Prostate gland (tissue), 2 donors: ENCODE results near the gene PFKFB3. TPM values are rescaled to one million over a fixed set of nuclear protein-coding genes. Genes with fewer than 3 reads are reported as not detected.
"Not testable (repeated sequence)": the region's sequence is repeated elsewhere in the genome, so short reads cannot be mapped to it uniquely, and the experiment has no call there.

Experiments
- DNase-seq: peaks from one replicate; pipeline ENCODE4 v3.0.0-alpha.2; 2019; ENCODE audit warnings: low spot score
- H3K27ac ChIP-seq, 2 donors: fragments of 200-600 bp; sonication (generic); 2 replicates each; pipeline ENCODE4 v1.5.1; 2017 to 2019
- H3K27me3 ChIP-seq: fragments of 200-600 bp; sonication (generic); replicated peaks from 2 replicates; pipeline ENCODE4 v1.5.1; 2019; ENCODE audit not compliant: insufficient read depth
- H3K36me3 ChIP-seq, 2 donors: fragments of 200-600 bp; sonication (generic); 1 replicate in 1 of 2; 2 replicates in 1 of 2; pipeline versions ENCODE4 v1.5.1 to v1.8.1; 2017 to 2019
- H3K4me1 ChIP-seq: fragments of 200-600 bp; sonication (generic); replicated peaks from 2 replicates; pipeline ENCODE4 v1.5.1; 2019
- H3K4me3 ChIP-seq, 2 donors: fragments of 200-600 bp; sonication (generic); 2 replicates each; pipeline ENCODE4 v1.5.1; 2017 to 2019
- H3K9me3 ChIP-seq: fragments of 200-600 bp; sonication (generic); 2 replicates; pipeline ENCODE4 v1.5.1; 2017
- POLR2A ChIP-seq: fragments of 450-650 bp; IDR thresholded peaks from one replicate; pipeline ENCODE4 v1.6.1; 2016; ENCODE audit warnings: antibody characterized with exemption, mild to moderate bottlenecking
- POLR2AphosphoS5 ChIP-seq: sonication (generic); formaldehyde crosslinking; IDR thresholded peaks from one replicate; pipeline ENCODE4 v1.6.1; 2017; ENCODE audit warnings: antibody characterized with exemption
- WGBS: methylation state at CpG from one replicate; pipeline ENCODE4 v1.1.5; 2018; 5-methylcytosine and 5-hydroxymethylcytosine counted together
- intact Hi-C: fragments of 100-400 bp; cut with DNase I; formaldehyde crosslinking; loops from one replicate; pipeline ENCODE4 v1.14.2; 2022
- total RNA-seq, 2 donors: library from RNA; depleted of rRNA; stranded (reverse); fragments of >200 nt; gene quantifications; one replicate each; pipeline ENCODE4 v1.1.0, GENCODE V29; 2016
- TF ChIP-seq, protein P1 (sequence below), 4 experiments: fragments of 200-600 bp in 2 of 4; fragments of 450-650 bp in 2 of 4; sonication (generic) in 2 of 4; IDR thresholded peaks; 1 replicate in 3 of 4; 2 replicates in 1 of 4; pipeline ENCODE4 v1.5.1; 2016 to 2019; ENCODE audit warnings: antibody characterized with exemption in 4 of 4, mild to moderate bottlenecking in 2 of 4, moderate library complexity in 2 of 4

Gene PFKFB3
- total RNA-seq, 2 donors from 2014 or later: 24.3 to 52.7 TPM

DNA sequence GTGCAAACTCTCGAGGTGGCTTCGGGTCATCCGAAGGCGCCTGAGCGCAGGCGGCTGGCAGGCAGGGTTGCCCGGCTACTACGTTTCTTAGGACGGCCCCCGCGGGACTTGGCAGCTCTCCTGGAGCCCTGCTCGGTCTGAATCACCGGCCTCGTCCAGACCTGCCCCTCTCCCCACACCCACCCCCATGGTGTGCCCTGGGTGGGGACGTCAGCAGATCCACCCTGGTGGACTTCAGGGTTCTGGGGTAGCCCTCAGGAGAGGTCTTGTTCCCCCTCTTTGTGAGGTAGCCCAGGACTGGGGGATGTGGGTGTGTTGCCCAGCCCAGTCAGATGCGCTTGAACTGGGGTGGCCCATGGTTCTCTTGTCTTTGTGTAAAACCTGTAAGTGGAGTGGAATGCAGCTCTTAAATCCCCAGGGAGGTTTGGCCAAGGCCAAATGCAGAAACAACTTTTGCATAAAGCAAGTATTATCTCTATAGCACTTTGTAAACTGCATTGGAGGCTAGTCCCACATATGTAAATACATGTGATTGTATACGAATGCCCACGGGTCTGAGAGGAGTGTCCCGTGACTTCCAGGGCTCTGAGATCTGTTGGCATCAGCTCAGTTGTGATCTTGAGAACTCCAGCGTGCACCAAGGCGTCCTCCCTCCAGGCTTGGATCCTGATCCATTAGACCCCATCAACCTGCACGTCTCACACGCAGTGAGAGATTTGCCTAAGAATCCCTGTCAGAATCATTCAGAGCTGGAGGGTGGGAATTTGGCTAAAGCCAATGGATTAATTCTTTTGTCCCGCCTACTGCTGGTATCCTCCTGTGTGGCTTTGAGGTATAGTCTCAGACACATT is 1.8 kb downstream of the PFKFB3 start:
- Histone ChIP-seq H3K9me3 (no peaks in the 10 kb centered on the region), H3K27ac (peak overlapping the region; percentile 86 to 90), H3K36me3 (no peaks in the 10 kb centered on the region), H3K4me3 (peak overlapping the region; percentile 71 to 77), H3K4me1 (peaks cover 13% of the 10 kb centered on the region), H3K27me3 (no peaks in the 10 kb centered on the region)
- no peak for TF ChIP-seq POLR2AphosphoS5
- TF ChIP-seq, protein P1, sequence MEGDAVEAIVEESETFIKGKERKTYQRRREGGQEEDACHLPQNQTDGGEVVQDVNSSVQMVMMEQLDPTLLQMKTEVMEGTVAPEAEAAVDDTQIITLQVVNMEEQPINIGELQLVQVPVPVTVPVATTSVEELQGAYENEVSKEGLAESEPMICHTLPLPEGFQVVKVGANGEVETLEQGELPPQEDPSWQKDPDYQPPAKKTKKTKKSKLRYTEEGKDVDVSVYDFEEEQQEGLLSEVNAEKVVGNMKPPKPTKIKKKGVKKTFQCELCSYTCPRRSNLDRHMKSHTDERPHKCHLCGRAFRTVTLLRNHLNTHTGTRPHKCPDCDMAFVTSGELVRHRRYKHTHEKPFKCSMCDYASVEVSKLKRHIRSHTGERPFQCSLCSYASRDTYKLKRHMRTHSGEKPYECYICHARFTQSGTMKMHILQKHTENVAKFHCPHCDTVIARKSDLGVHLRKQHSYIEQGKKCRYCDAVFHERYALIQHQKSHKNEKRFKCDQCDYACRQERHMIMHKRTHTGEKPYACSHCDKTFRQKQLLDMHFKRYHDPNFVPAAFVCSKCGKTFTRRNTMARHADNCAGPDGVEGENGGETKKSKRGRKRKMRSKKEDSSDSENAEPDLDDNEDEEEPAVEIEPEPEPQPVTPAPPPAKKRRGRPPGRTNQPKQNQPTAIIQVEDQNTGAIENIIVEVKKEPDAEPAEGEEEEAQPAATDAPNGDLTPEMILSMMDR (IDR thresholded peaks at IDR 0.05): no peak
- TF ChIP-seq POLR2A: no peak
- 17% methylated on average over 20 of the region's 24 CpGs for WGBS
- DNase-seq: peak; percentile 69
- intact Hi-C loops: loop anchor here (5.0 kb wide), 2 partner anchors 42 to 57 kb away; no protein-coding TSS in a partner anchor

DNA sequence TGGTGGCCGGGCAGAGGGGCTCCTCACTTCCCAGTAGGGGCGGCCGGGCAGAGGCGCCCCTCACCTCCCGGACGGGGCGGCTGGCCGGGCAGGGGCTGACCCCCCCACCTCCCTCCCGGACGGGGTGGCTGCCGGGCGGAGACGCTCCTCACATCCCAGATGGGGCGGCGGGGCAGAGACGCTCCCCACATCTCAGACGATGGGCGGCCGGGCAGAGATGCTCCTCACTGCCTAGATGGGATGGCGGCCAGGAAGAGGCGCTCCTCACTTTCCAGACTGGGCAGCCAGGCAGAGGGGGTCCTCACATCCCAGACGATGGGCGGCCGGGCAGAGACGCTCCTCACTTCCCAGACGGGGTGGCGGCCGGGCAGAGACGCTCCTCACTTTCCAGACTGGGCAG is 3.8 kb downstream of the PFKFB3 start:
- H3K27me3 ChIP-seq, H3K4me3 ChIP-seq, H3K4me1 ChIP-seq, intact Hi-C loops, H3K9me3 ChIP-seq, H3K27ac ChIP-seq, H3K36me3 ChIP-seq, DNase-seq: not testable (repeated sequence)
- no CpG with 5 or more reads among the region's 29 CpGs for WGBS

DNA sequence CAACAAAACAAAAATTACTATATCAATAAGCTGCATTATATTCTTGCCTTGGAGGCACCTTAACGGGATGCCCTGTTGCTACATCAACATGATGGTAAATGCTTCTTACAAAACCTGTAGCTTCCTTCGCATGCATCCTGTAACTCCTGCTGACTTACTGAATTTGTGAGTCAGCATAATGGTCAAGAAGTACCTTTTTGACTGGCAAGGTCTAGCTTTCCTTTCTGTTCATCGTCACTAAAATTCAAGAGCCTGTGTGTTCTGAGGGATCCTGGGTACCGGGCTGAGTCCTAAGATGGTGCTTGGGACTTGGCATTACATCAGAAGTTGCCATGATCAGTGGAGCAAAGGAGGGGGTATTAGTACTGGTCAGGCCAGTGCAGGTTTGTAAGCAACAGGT is 4.9 kb downstream of the PFKFB3 start:
- no peaks in the 10 kb centered on the region for H3K9me3 ChIP-seq
- TF ChIP-seq POLR2AphosphoS5 (no peak), POLR2A (no peak)
- TF ChIP-seq, protein P1 (IDR thresholded peaks at IDR 0.05): no peak
- intact Hi-C loops: no loop called here
- H3K4me3 ChIP-seq: no peak overlapping the region
- no peaks in the 10 kb centered on the region for H3K36me3 ChIP-seq
- no peak overlapping the region for H3K27ac ChIP-seq
- WGBS: 85% methylated on average over 4 of the region's 4 CpGs
- H3K4me1 ChIP-seq: no peaks in the 10 kb centered on the region
- H3K27me3 ChIP-seq: no peaks in the 10 kb centered on the region
- no peak for DNase-seq

DNA sequence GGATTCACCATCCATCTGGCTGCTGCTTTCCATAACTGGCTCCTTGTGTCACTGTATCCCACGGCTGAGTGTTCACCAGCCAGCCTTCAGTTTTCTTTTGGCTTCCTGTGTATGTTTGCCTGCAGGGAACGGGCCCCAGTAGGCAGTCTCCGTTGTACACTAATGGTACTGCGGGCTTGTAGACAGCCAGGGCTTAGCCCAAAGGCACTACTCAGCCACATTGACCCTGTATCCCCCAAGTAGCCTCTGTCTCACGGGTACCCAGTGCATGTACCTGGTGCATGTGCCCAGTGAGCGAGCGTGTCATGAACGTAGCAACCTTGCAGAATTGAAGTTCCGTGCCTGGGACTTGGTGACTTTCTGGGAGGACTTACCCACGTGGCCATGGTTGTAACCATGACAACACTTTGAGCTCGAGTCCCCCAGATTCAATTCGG is 6.1 kb downstream of the PFKFB3 start:
- no peak for DNase-seq
- no peak overlapping the region for H3K27ac ChIP-seq
- peaks cover 0 to 1% of the 10 kb centered on the region in 2 donors for H3K36me3 ChIP-seq
- no peak overlapping the region for H3K4me3 ChIP-seq
- no peaks in the 10 kb centered on the region for H3K4me1 ChIP-seq
- H3K27me3 ChIP-seq: no peaks in the 10 kb centered on the region
- intact Hi-C loops: no loop called here
- 69% methylated on average over 12 of the region's 12 CpGs for WGBS
- H3K9me3 ChIP-seq: no peaks in the 10 kb centered on the region
- TF ChIP-seq, protein P1 (IDR thresholded peaks at IDR 0.05): no peak
- TF ChIP-seq POLR2A (no peak), POLR2AphosphoS5 (no peak)

DNA sequence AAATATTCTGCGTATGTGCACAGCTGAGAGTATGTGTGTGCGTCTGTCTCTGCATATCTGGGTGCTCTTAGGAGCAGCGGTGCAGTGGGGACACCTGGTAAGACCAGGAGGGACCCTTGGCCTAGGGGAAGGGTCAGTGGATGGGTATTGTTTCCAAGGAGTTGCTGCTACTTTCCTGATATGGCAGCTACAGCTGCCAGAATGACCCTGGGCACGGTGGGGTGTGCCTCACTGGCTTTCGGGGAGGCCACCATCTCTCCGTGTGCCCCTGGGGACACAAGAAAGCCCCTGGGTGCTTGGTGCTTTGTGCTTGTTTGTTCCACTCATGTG is 8.6 kb downstream of the PFKFB3 start:
- TF ChIP-seq, protein P1 (IDR thresholded peaks at IDR 0.05): no peak
- TF ChIP-seq POLR2AphosphoS5: no peak
- no peak for TF ChIP-seq POLR2A
- DNase-seq: no peak

More for the DNA sequence above, 8.6 kb downstream of the PFKFB3 start:
- no peaks in the 10 kb centered on the region for H3K4me1 ChIP-seq
- 84% methylated on average over 6 of the region's 6 CpGs for WGBS
- intact Hi-C loops: no loop called here
- no peak overlapping the region for H3K27ac ChIP-seq
- no peaks in the 10 kb centered on the region for H3K9me3 ChIP-seq
- no peak overlapping the region for H3K4me3 ChIP-seq
- H3K36me3 ChIP-seq: peaks cover 2 to 4% of the 10 kb centered on the region in 2 donors
- H3K27me3 ChIP-seq: no peaks in the 10 kb centered on the region
